Adrenal gland (tissue), 12 donors: ENCODE results near the gene GLIS1. TPM values are rescaled to one million over a fixed set of nuclear protein-coding genes. Genes with fewer than 3 reads are reported as not detected.

ENCODE experiments used
- DNase-seq, 7 donors: peaks; one replicate each; pipeline ENCODE4 v3.0.0-alpha.2; 2019 to 2020
- H3K27ac ChIP-seq, 5 donors: fragments of 200-600 bp; sonication (generic) in 4 of 5; 1 replicate in 3 of 5; 2 replicates in 2 of 5; pipeline versions ENCODE4 v1.5.1 to v1.8.0; 2016 to 2020; ENCODE audit warnings: mild to moderate bottlenecking in 1 of 5
- H3K27me3 ChIP-seq: fragments of 200-600 bp; 2 replicates; pipeline ENCODE4 v1.8.0; 2021
- H3K36me3 ChIP-seq, 2 donors: fragments of 200-600 bp; replicated peaks in 1 of 2; 1 replicate in 1 of 2; 2 replicates in 1 of 2; pipeline versions ENCODE4 v1.5.1 to v1.8.0; 2018 to 2022
- H3K4me1 ChIP-seq, 2 donors: fragments of 200-600 bp; replicated peaks in 1 of 2; 1 replicate in 1 of 2; 2 replicates in 1 of 2; pipeline versions ENCODE4 v1.5.1 to v1.8.0; 2018 to 2021
- H3K4me3 ChIP-seq, 4 donors: fragments of 200-600 bp; sonication (generic) in 3 of 4; one replicate each; pipeline ENCODE4 v1.5.1; 2016 to 2018
- H3K9me3 ChIP-seq, 3 donors: fragments of 200-600 bp; sonication (generic) in 1 of 3; replicated peaks in 1 of 3; 1 replicate in 2 of 3; 2 replicates in 1 of 3; pipeline versions ENCODE4 v1.5.1 to v1.8.0; 2016 to 2021
- CTCF ChIP-seq, 6 experiments: fragments of 450-650 bp in 4 of 6; fragments of 200-600 bp in 2 of 6; sonication (generic) in 1 of 6; IDR thresholded peaks; 1 replicate in 5 of 6; 2 replicates in 1 of 6; pipeline versions ENCODE4 v1.5.1 to v1.8.0; 2016 to 2021; ENCODE audit warnings: antibody characterized with exemption in 6 of 6, mild to moderate bottlenecking in 2 of 6, moderate library complexity in 1 of 6
- POLR2A ChIP-seq, 2 donors: fragments of 450-650 bp; IDR thresholded peaks; one replicate each; pipeline ENCODE4 v1.6.1; 2017; ENCODE audit warnings: antibody characterized with exemption in 2 of 2, mild to moderate bottlenecking in 2 of 2, moderate library complexity in 1 of 2
- WGBS, 4 donors: extraction: QIAGEN DNeasy Blood & Tissue Kit in 2 of 4; methylation state at CpG; one replicate each; pipeline versions ENCODE4 v1.1.5 to v1.1.7; 2013 to 2017; 5-methylcytosine and 5-hydroxymethylcytosine counted together
- intact Hi-C, 2 donors: fragments of 100-400 bp; cut with DNase I; formaldehyde crosslinking; loops; one replicate each; pipeline versions ENCODE4 v1.14.1 to v1.15.0; 2022 to 2023
- polyA plus RNA-seq, 3 donors: library from polyadenylated mRNA; stranded (reverse); fragments of 200-250 nt in 2 of 3; fragments of 350-450 nt in 1 of 3; fragmentation: Illumina TruSeq in 1 of 3; extraction: RNeasy Lipid Tissue Mini Kit (QIAGEN cat#74804) in 1 of 3; gene quantifications; one replicate each; pipeline ENCODE4 v1.2.3, GENCODE V29; 2013 to 2014
- total RNA-seq, 9 donors: library from RNA; depleted of rRNA in 4 of 9; stranded (reverse); fragments of >200 nt in 4 of 9; fragments of 120-200 nt in 1 of 9; fragmentation: NEBNext Ultra II Directional in 1 of 9; extraction: Animal tissue kit (Norgen Biotek cat#: 25700) in 1 of 9; gene quantifications; one replicate each; pipeline versions ENCODE4 v1.1.0 to v1.2.4, GENCODE V29; 2013 to 2023
- donor health status: healthy with polysubstance abuse.
- donor health status: Bipolar disorder and iron deficiency.
- donor health status: DM: yes; HTN: yes; CAD: no.
- donor health status: DM: no; HTN: no; CAD: no.
- donor health status: DM: no; HTN: no; CAD: no.
- donor health status: DM: yes; HTN: yes; CAD: no.

The GLIS1 gene
- total and polyA plus RNA-seq, 12 donors = 0.08 to 0.37 (median 0.14) TPM; not detected in 6

- TF ChIP-seq POLR2A (IDR thresholded peaks at IDR 0.05) (no peak), CTCF (IDR thresholded peaks at IDR 0.05) (no peak)
- H3K27me3 ChIP-seq = peaks cover 13% of the 10 kb centered on the region
- H3K4me1 ChIP-seq = no peaks in the 10 kb centered on the region
- no peaks in the 10 kb centered on the region for H3K36me3 ChIP-seq
- no peaks in the 10 kb centered on the region for H3K9me3 ChIP-seq
- H3K27ac ChIP-seq = no peak overlapping the region
- no peak for DNase-seq
- no peak overlapping the region for H3K4me3 ChIP-seq
- 71 to 79% (median 74%) methylated on average over 15 to 19 of the region's 19 CpGs for WGBS, 4 donors
- intact Hi-C loops = loop anchor here in 1 of 2 donors (5.0 kb wide), 1 partner anchor 272 kb away; no protein-coding TSS in a partner anchor
Measured at GRCh38 chr1:53484705-53485477, 254.1 kb downstream of the GLIS1 start.

GRCh38 chr1:53483656-53484055 is 255.3 kb downstream of the GLIS1 start:
- 68 to 87% (median 75%) methylated on average over 3 to 4 of the region's 4 CpGs for WGBS, 4 donors
- H3K36me3 ChIP-seq = no peaks in the 10 kb centered on the region
- TF ChIP-seq POLR2A (IDR thresholded peaks at IDR 0.05) (no peak), CTCF (IDR thresholded peaks at IDR 0.05) (no peak)
- H3K9me3 ChIP-seq = no peaks in the 10 kb centered on the region
- no peaks in the 10 kb centered on the region for H3K4me1 ChIP-seq
- intact Hi-C loops = loop anchor here in 1 of 2 donors (5.0 kb wide), 1 partner anchor 274 kb away; no protein-coding TSS in a partner anchor
- no peak for DNase-seq
- peaks cover 13% of the 10 kb centered on the region for H3K27me3 ChIP-seq
- no peak overlapping the region for H3K27ac ChIP-seq
- H3K4me3 ChIP-seq = no peak overlapping the region

GRCh38 chr1:53483170-53483569 is 255.8 kb downstream of the GLIS1 start:
- TF ChIP-seq CTCF (IDR thresholded peaks at IDR 0.05) (no peak), POLR2A (IDR thresholded peaks at IDR 0.05) (no peak)
- DNase-seq = no peak
- H3K36me3 ChIP-seq = no peaks in the 10 kb centered on the region
- H3K9me3 ChIP-seq = no peaks in the 10 kb centered on the region
- peaks cover 13% of the 10 kb centered on the region for H3K27me3 ChIP-seq
- WGBS, 4 donors = 76 to 91% (median 86%) methylated on average over 9 of the region's 9 CpGs
- no peak overlapping the region for H3K4me3 ChIP-seq
- H3K4me1 ChIP-seq = no peaks in the 10 kb centered on the region
- intact Hi-C loops = loop anchor here in 1 of 2 donors (5.0 kb wide), 1 partner anchor 274 kb away; no protein-coding TSS in a partner anchor
- H3K27ac ChIP-seq = no peak overlapping the region

GRCh38 chr1:53482441-53483153 is 256.4 kb downstream of the GLIS1 start:
- no peak overlapping the region for H3K27ac ChIP-seq
- H3K36me3 ChIP-seq = no peaks in the 10 kb centered on the region
- no peaks in the 10 kb centered on the region for H3K4me1 ChIP-seq
- 78 to 89% (median 87%) methylated on average over 13 to 14 of the region's 14 CpGs for WGBS, 4 donors
- TF ChIP-seq POLR2A (IDR thresholded peaks at IDR 0.05) (no peak), CTCF (IDR thresholded peaks at IDR 0.05) (no peak)
- H3K9me3 ChIP-seq = no peaks in the 10 kb centered on the region
- intact Hi-C loops = loop anchor here in 1 of 2 donors (5.0 kb wide), 1 partner anchor 275 kb away; no protein-coding TSS in a partner anchor
- H3K27me3 ChIP-seq = peaks cover 13% of the 10 kb centered on the region
- no peak for DNase-seq
- no peak overlapping the region for H3K4me3 ChIP-seq
